Neural cell (in vitro differentiated cells): Measurements from ENCODE around the gene BABAM2.

Experiments
- CTCF ChIP-seq: fragments of 450-650 bp; IDR thresholded peaks from 2 replicates; pipeline ENCODE4 v1.5.1; 2014; ENCODE audit warnings: antibody characterized with exemption, mild to moderate bottlenecking, moderate library complexity; ENCODE audit not compliant: poor library complexity, severe bottlenecking
- EZH2 ChIP-seq: fragments of 200-600, 300-800 bp; shearing (Covaris generic), sonication (generic); IDR thresholded peaks from 2 replicates; pipeline ENCODE4 v1.6.1; 2014; ENCODE audit warnings: antibody characterized with exemption, low read length, borderline replicate concordance, mild to moderate bottlenecking; ENCODE audit not compliant: insufficient read depth, poor library complexity, severe bottlenecking
- MXI1 ChIP-seq: fragments of 450-650 bp; conservative IDR thresholded peaks from 2 replicates; pipeline ENCODE4 v1.6.1; 2014; ENCODE audit warnings: antibody characterized with exemption, mild to moderate bottlenecking; ENCODE audit not compliant: poor library complexity, severe bottlenecking
- POLR2AphosphoS5 ChIP-seq: IDR thresholded peaks from 2 replicates; pipeline ENCODE4 v1.6.1; 2012
- RAD21 ChIP-seq: fragments of 450-650 bp; conservative IDR thresholded peaks from 2 replicates; pipeline ENCODE4 v1.6.1; 2014; ENCODE audit warnings: antibody characterized with exemption, mild to moderate bottlenecking, moderate library complexity
- REST ChIP-seq: IDR thresholded peaks from 2 replicates; pipeline ENCODE4 v1.6.1; 2012; ENCODE audit warnings: borderline replicate concordance

- TF ChIP-seq MXI1, result no peak
- no peak for TF ChIP-seq CTCF
- TF ChIP-seq EZH2, result no peak
- TF ChIP-seq POLR2AphosphoS5, result no peak
- no peak for TF ChIP-seq REST
- no peak for TF ChIP-seq RAD21
These were observed 205.9 kb downstream of the BABAM2 start for GRCh38 chr2:28096421-28096820.
